Measurements from ENCODE around the gene ACAP1.
"Not testable (repeated sequence)": the region's sequence is repeated elsewhere in the genome, so short reads cannot be mapped to it uniquely, and the experiment has no call there.

ACAP1 gene

DNA sequence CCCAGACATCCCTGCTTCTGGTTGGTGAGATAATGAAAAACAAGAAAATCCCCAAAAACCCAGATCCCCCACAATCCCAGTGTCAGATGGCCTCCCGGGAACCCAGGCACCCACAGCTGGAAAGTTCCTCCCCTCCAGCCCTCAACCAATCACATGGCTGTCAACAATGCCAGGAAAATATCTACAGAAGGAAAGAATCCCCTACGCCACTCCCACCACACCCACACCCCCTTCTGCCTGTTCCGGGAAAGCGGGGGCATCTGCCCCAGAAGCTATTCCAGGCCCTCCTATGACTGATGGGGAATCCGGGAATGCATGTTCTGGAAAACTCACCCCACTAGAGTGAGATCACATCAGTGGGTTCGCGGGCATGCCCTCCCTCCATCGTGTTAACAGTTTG lies 20.4 kb downstream of the ACAP1 start:
- no peak for DNase-seq

- no peak for DNase-seq
Observed at GRCh38 chr17:7357381-7357780, 21.1 kb downstream of the ACAP1 start.

DNA sequence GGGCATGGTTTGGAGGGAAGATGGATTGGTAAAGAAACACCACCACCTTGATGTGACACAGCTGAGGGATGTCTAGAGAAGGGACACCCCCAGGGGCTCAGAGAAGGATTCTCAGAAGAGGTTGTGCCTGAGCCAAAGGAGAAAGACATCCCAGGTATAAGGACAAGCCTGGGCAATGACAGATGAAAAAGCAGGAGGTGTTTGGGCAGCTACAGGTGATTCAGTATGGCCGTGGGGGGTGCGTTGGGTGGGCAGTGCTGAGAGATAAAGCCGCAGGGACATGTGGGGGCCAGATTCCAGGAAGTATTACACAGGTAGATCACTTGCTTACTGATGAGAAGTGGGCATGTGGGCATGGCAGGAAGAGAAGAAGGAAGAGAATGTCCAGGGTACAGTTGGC lies 25.6 kb downstream of the ACAP1 start:
- no peak for DNase-seq

GRCh38 chr17:7363311-7363710 lies 27.0 kb downstream of the ACAP1 start:
- DNase-seq: no peak

- DNase-seq: not testable (repeated sequence)
Observed at GRCh38 chr17:7365963-7366362, 29.6 kb downstream of the ACAP1 start.

- DNase-seq: no peak
Observed at GRCh38 chr17:7367083-7367482, 30.8 kb downstream of the ACAP1 start.

DNA sequence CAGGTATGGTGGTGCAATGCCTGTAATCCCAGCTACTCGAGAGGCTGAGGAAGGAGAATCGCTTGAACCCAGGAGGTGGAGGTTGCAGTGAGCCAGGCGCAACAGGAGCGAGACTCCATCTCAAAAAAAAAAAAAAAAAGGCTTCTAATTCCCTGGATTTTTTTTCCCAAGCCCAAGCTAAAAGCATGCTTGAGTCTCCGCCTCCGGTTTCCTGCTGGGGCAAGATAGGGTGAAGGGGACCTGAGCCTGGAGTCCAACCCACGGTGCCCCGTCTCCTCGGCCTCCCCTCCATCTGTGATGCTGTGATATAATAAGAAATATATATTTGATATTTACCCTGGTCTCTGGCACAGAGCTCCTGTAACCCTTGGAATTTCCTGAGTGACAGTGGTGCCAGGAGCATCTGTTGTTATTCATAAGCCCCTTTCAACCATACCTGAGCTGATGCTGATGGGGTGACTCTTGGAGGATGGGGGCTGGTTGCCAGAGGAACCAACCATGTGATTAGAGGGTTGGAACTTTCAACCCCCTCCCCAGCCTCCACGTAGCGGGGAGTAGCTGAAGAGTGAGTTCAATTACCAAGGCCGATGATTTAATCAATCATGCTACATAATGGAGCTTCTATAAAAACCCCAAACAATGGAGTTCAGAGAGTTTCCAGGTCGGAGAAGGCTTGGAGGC lies 31.7 kb downstream of the ACAP1 start:
- no peak for DNase-seq

DNA sequence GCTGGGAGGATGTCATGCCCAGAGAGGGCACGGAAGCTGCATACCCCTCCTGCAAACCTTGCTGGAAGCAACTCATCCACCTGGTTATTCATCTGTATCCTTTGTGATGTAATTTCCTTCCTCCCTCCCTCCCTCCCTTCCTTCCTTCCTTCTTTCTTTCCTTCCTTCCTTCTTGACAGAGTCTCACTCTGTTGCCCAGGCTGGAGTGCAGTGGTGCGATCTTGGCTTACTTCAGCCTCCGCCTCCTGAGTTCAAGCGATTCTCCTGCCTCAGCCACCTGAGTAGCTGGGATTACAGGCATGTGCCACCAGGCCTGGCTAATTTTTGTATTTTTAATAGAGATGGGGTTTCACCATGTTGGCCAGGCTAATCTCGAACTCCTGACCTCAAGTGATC lies 32.3 kb downstream of the ACAP1 start:
- not testable (repeated sequence) for DNase-seq

- DNase-seq: no peak
Observed at GRCh38 chr17:7369825-7370224, 33.5 kb downstream of the ACAP1 start.

- no peak for DNase-seq
Observed at GRCh38 chr17:7370853-7371252, 34.5 kb downstream of the ACAP1 start.

GRCh38 chr17:7374353-7374752 lies 38.0 kb downstream of the ACAP1 start:
- no peak for DNase-seq

GRCh38 chr17:7379134-7379533 lies 42.8 kb downstream of the ACAP1 start:
- DNase-seq: no peak

GRCh38 chr17:7380321-7380720 lies 44.0 kb downstream of the ACAP1 start:
- DNase-seq: no peak

- DNase-seq: no peak
Observed at GRCh38 chr17:7380855-7381683, 44.7 kb downstream of the ACAP1 start, which contains the start of gene TNK1. Gene TNK1 (plus strand): TSS chr17:7381089. CDS start chr17:7382927, 1,838 bp downstream.

- DNase-seq: no peak
Observed at GRCh38 chr17:7382901-7383300, 46.6 kb downstream of the ACAP1 start.

DNA sequence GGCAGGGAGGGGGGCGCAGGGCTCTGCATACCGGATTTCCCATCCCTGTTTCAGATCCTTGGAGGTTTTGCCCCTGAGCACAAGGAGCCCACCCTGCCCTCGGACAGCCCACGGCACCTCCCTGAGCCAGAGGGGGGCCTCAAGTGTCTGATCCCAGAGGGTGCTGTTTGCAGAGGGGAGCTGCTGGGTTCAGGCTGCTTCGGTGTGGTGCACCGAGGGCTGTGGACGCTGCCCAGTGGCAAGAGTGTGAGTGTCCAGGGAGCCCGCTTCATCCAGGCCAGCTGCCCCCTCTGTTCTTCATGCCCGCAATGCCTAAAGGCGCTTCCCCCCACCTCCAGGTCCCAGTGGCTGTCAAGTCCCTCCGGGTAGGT lies 47.0 kb downstream of the ACAP1 start:
- DNase-seq: no peak

DNA sequence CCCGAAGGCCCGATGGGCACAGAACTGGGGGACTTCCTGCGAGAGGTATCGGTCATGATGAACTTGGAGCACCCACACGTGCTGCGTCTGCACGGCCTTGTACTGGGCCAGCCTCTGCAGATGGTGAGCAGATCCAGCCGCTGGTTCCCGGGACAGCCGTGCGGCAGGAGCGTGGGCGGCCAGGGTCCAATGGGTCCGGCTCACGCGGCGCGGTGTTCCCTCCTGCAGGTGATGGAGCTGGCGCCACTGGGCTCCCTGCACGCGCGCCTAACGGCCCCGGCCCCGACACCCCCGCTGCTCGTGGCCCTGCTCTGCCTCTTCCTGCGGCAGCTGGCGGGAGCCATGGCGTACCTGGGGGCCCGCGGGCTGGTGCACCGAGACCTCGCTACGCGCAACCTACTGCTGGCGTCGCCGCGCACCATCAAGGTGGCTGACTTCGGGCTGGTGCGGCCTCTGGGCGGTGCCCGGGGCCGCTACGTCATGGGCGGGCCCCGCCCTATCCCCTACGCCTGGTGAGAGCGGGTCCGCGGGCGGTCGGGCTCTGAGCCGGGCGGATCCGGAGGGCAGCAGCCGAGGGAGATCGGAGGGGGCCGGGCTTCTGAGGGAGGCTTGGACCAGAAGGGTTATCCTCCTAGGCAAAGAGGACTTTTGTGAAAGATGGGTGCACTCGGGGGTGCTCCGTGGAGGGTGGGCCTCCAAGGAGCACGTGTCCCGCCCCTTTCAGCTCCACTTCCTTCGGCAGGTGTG lies 47.6 kb downstream of the ACAP1 start:
- DNase-seq: peak; percentile 82

DNA sequence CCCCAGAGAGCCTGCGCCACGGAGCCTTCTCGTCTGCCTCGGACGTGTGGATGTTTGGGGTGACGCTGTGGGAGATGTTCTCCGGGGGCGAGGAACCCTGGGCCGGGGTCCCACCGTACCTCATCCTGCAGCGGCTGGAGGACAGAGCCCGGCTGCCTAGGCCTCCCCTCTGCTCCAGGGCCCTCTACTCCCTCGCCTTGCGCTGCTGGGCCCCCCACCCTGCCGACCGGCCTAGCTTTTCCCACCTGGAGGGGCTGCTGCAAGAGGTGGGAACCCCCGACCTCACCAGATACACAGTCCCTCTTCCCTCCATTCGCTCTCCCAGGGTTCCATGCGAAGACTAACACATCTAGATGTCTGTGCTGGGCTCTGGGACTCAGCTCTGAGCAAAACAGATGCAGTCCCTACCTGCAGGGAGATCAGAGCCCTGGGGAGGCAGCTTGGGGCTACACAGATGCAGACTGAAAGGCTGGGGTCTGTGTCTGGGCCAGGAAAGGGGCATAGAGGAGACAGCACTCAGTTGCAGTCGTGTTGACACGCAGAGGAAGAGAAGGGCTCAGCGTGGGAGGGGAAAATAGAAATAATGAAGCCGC lies 48.3 kb downstream of the ACAP1 start:
- no peak for DNase-seq

- no peak for DNase-seq
Observed at GRCh38 chr17:7388856-7389255, 52.5 kb downstream of the ACAP1 start.

DNA sequence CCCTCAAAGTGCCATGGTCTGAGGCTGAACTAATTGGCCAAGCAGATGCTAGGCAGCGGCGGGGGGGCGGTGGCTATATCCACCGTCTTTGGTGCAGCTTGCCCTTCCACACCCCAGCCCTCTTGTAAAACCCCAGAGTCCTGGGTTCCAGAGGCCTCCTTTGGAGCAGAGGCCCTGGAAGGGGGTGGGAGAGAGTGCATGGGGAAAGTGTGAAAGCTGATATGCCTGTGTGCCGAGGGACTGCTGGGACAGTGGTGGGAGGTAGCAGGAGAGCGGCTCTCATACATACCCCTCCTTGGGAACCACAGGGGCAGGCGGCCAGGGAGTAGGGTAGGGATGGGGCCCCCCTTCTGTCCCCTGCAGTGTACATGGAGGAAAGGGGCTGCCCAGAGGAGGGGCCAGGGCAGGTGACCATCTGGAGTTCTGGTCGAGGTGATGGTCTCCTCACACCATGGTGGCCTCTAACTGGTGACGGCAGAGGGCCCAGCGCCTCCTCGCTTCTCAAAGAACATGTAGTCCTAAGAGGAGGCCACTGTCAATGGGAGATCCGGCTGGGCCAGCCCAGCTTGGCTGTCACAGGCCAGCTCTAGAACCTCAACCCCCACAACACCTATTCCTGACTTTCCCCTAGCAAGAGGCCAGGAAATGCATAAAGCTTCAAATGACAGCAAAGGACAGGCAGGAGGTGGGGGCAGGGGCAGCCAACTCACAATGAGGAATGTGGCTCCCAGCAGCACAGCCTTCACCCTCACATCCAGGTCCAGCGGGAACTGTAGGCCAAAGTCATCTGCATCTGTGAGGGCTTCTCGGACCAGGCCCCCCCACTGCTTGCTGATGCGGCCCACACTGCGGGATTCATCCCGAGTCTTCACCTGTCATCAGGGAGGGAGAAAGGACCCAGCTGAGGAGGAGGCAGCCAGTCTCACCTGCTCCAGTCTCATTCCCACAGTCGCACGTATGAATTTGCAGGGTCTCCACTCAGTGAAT lies 53.9 kb downstream of the ACAP1 start:
- DNase-seq: no peak

DNA sequence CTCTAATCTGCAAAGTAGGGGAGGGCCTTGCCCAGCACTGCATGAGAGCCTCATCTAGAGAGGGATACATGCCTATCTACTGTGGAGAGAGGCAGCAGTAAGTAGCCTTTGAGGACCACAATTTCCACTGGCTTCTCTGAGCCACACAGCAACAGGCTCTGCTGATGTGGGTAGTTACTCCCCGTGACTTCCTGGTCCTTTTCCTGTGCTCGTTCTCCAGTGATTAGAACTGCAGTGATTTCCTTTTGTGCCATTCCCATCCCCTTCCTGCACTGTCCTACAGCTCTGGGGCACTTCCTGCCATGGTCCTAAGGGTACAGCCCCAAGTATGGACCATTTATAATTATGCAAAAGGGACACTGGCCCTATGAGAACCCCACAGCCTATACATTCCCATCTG lies 55.0 kb downstream of the ACAP1 start:
- no peak for DNase-seq
